GM12873 (cell line): ENCODE results near the gene PLEKHG4.

Source experiments
- CTCF ChIP-seq: IDR thresholded peaks from 2 replicates; pipeline ENCODE4 v1.5.1; 2012; ENCODE audit warnings: low read depth, mild to moderate bottlenecking, moderate library complexity, low read length, control low read depth; ENCODE audit not compliant: insufficient read depth; ENCODE audit errors: missing control alignments

The PLEKHG4 gene

GRCh38 chr16:67260426-67261063, 18.8 kb upstream of the PLEKHG4 start:
- peak; percentile 86 for TF ChIP-seq CTCF

- TF ChIP-seq CTCF: no peak
These were observed 16.1 kb upstream of the PLEKHG4 start for GRCh38 chr16:67263201-67263600.

- TF ChIP-seq CTCF: peak; percentile 33
These were observed 15.1 kb upstream of the PLEKHG4 start for GRCh38 chr16:67264277-67264676.

GRCh38 chr16:67264866-67265265, 14.5 kb upstream of the PLEKHG4 start:
- TF ChIP-seq CTCF: no peak

GRCh38 chr16:67265834-67266233, 13.5 kb upstream of the PLEKHG4 start:
- TF ChIP-seq CTCF: no peak

- TF ChIP-seq CTCF: no peak
These were observed 11.2 kb upstream of the PLEKHG4 start for GRCh38 chr16:67268136-67268579.

- TF ChIP-seq CTCF: no peak
These were observed 9.6 kb upstream of the PLEKHG4 start for GRCh38 chr16:67269766-67270165.

- no peak for TF ChIP-seq CTCF
These were observed 8.4 kb upstream of the PLEKHG4 start for GRCh38 chr16:67270931-67271338.
